ENCODE data around the gene PALMD. TPM values are rescaled to one million over a fixed set of nuclear protein-coding genes. Genes with fewer than 3 reads are reported as not detected.

PALMD gene
- total RNA-seq, 1 donor from 2014 or later: 71.1 TPM

DNA sequence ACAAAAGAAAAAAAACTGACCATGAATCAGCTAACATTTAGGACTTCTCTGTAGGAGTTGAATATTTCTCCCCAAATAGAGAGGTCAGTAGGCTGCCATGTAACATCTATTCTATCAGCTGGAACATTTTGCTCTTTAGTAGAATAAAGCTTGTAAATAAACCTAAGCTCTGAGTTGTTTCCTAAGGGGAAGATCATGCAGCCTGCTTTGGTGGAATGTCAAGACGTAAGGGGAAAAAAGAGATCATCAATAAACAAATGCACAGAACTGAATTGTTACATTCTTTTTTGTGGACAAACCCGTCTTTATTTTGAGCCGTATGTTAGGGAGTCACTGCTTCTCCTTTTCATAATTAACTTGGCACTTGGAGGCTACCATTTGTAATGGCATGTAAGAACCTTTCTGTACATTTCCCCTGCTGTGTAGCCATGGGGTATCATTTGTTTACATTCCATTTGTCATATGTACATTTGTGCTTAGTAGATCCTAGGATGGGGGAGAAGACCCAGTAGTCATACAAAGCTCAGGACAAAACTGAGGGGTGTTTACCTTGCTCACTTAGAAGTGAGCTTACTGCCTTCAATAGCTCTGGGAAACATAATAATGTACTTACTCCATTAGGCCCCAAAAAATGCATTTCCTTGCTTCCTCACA lies 10.8 kb upstream of the PALMD start:
- no peak for DNase-seq (ENCODE audit: low read depth, low spot score)

DNA sequence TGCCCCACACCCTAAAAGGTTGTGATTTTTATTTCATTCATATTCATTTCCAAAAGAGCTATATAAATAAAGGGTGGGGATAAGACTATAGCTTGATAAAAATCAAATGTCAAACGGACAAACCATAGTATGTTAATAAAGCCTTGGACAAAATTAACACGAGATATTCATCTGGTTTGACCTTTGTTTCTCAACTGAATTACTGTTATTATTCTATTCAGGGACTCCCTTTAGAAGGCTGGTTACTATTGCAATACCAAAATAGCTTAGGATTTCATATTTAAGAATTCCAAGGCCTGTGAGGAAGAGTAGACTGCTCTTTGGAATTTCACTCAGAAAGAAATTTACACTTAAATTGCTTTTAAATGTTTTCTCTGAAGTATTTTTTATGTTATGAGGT lies 10.2 kb upstream of the PALMD start:
- DNase-seq (ENCODE audit: low read depth, low spot score): no peak

DNA sequence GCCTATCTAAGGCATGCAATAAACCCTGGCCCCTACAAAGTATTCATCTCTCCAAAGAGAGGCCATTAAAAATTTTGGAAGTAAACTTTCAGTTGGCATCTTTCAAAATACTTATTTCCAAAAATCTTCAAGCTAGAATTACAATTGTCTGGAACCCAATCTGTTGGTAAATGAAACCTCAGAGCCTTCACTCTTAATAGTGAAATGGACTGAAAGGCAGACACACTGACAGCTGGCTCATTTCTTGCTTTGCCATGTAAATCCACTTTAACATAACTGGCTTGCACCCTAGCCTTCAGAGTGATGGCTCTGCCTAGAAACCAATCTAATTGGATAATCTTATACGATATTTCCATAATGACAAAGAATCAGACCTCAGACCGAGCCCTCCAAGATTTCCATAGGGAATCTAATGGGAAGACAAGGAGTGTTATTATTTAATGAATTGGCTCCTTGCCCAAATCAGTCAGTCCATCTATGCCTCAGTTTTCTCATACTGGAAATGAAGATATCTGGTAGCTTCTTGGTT lies 9.2 kb upstream of the PALMD start:
- DNase-seq (ENCODE audit: low read depth, low spot score): no peak

DNA sequence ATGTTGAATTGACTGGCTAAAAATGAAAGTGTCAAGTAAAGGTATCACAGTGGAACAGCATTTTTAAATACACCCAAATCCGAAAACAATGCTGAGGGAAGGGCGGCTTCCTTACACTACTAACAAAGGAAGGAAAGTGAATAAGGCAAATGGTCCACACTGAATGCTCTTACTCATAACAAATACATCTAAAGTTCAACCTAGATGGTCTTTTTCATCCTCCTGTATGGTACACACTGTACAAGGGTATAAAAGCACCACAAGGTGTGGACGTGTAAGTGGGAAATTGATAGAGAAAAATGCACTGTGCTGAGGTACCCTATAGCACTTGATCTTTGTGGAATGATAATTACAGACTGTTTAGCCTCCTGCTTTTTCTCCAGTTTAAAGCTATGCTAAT lies 7.1 kb upstream of the PALMD start:
- peak; percentile 60 for DNase-seq (ENCODE audit: low read depth, low spot score)

DNA sequence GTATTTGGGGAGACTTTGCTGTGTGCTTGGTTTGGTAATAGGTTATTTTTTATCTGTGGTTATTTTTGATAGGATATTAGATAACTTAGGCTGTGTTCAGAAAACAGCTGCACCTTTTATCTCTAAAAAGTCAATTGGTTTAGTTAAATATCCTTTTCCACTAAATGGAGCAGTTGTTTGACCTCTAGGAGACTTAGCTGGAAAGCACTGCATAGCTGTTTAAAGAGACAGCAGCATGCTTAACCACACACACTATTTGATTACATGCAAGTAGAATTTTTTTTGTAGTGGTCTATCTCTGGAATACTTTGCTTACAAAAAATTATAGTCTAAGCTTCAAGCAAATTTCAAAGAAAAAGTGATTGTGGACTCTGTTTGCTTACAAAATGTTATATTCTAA lies 6.5 kb upstream of the PALMD start:
- no peak for DNase-seq (ENCODE audit: low read depth, low spot score)

DNA sequence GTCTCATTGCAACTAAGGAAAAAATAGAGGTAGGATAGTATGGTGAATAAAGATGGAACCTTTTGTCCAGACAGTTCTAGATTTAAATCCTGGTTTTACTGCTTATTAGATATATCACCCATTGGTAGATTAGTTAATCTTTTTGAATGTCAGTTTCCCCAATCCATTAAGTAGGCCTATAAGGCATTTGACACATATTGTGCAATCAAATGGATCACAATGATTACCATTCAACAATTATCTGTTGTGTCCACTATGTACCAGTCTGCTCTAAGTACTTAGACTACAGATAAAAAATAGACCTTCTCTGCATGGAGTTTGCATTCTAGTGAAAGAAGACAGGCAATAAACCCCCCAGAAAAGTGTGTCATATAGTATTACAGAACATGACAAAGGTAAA lies 6.0 kb upstream of the PALMD start:
- DNase-seq (ENCODE audit: low read depth, low spot score): no peak

DNA sequence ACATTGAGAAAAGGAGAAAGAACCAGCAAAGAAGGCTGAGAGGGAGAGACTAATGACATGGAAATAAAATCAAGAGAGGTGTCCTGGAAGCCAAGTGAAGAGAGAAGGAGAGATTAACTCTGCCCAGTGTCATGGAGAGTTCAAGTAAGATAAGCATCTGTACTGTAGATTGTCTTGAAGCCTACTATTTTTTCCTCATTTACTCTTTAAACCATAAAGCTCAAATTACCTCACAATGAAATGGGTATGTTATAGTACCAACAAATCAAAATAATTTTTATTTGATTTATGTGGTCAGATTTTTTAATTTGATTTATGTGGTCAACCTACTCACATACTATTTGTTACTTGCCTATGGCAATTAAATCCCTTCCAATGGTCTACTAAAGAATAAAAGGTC lies 5.2 kb upstream of the PALMD start:
- no peak for DNase-seq (ENCODE audit: low read depth, low spot score)

DNA sequence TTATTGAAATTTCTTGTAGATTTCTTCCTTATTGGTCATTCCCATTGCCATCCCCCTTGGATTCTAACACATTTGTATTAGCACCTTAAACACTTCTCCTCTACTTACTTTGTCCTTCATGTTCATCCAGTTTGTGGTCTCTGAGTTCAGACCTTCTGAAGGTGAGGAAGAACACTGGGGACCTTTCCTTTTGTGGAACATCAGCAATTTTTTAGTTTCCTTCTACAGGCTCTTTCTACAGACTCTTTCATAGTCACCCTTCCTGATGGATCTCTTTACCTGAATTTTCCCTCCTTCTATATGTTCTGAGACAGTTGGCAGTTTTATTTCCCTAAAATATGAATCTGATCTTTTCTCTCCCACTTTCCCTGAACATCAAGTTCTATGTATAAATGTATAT lies 4.4 kb upstream of the PALMD start:
- no peak for DNase-seq (ENCODE audit: low read depth, low spot score)

DNA sequence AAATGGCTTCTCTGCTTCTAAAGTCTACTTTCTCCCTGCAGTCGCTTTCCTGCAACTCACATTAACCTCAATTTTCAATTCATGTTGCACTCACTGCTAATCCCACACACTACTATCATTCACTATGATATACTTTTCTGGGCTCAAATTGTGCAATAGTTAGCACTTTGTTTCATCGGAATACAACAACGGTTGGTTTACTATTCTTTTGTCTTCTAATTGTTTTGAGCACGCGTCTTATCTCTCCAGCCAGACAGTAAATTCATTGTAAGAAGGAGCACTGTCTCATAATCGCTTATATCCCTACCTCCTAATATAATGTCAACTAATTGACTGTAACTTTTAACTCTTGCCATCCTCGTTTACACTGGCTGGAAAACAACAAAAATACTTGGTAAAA lies 3.9 kb upstream of the PALMD start:
- DNase-seq (ENCODE audit: low read depth, low spot score): no peak

DNA sequence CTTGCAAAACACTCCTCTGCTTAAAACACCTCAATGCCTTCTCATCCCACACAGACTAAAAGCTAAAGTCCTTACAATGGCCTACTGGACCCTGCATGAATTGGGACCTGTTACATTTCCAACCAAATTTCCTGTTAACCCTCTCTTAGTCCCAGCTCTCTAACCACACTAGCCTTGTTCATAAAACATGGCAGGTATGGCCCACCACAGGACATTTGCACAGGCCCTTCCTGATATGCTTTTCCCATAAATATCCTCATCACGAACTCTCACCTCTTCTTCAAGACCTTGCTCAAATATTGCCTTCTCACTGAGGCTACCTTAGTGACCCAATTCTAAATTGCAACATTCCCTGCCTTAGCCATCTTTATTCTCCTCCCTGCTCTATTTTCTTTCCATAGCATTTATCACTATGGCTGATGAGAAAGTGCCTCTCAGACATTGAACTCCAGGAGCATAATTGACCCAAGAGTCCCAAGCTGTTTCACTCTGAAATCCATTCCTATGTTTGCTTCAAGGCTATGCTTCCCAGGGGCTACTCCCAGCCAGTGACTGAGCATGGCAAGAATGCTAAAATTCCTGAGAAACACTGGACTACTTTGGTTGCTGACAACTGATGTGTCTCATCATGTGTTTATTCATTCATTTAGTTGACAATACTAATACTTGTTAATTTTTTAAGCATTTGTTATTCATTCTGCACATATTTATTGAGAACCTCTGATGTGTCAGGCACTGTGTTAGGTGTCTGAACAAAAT lies 2.7 kb upstream of the PALMD start:
- no peak for DNase-seq (ENCODE audit: low read depth, low spot score)

DNA sequence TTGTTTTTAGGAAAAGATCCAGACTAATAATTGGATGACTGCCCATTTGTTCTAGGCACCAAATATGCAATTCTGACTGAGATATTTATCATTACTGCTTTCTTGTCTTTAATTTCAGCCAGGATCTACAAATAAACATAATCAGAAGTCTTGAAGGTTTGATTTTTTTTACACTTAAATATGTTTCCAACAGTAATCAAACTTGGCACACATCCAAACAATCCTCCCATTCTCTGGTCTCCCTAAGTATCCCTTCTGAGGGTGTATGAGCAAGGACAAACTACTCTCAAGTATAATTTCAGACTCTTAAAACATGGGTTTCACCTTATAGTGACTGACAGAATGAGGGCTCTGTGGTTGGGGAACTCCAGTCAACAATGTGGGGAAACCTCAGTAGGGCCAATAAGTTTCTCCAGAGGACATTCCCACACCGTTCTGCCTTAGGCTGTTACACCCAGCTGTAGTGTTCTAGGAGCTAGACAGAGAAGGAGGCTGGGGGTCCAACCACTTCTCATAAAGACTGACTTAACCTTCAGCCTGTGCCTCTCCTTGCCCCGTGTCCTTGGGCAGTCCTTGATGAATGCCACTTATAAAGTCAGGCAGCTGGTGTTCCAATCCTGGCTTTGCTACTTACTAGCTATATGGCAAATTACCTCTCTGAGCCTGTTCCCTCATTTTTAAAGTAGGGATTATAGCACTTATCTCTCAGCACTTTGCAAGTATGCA lies 1.5 kb upstream of the PALMD start:
- DNase-seq (ENCODE audit: low read depth, low spot score): no peak

DNA sequence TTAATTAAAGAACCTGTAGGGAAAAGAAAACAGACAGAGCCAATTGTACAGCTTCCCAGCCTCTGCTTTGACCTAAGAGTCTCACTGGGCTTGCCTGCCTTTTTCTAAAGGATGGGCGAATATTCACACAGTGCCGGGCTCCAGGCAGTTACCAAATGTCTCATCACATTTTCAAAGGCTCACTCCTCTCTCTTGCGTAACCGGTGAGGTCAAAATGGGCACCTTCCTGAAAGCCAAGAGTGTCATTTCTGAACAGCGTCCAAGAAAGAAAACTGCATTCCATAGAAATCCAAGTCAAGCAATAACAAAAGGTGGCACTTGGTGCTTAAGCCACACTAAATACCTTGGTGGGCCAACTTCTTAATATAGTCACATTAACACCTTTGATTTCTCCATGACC lies 710 bp upstream of the PALMD start:
- peak; percentile 82 for DNase-seq (ENCODE audit: low read depth, low spot score)

DNA sequence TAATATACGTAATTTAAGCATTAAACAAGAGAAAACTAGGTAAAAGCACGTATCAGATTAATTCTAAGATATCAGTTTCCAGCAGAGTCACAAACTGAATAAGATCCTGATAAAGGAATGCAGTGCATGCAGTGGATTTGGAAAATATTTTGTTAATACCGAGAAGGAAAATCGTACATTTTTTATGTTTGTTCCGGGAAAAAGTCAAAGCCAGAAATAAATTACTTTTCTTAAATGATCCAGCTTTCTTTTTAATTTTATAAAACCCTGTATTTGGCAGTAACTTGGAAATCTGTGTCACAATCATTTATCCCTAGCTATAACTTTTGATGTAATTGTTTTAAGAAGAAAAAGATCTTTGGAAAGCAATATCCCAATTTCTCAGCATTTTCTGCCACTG lies 955 bp downstream of the PALMD start:
- no peak for DNase-seq (ENCODE audit: low read depth, low spot score)

DNA sequence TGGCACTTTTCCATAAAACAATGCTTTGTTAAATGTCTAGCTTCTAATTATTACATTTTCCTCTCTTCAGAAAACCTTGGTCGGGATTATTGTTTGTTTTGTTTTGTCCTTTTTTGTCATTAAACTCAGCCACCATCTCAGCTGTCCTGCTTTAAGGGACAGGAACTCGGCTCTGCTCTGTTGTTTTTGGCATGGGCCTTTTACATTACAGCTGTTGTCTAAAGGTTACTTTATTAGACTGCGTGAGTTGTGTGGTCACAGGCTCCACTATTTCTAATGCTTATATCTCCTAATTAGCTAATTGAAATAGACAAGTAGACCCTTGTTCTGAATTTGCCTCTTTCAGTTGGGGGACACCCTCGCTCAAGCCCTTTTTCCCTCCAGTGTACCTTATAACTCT lies 1.6 kb downstream of the PALMD start:
- DNase-seq (ENCODE audit: low read depth, low spot score): no peak

DNA sequence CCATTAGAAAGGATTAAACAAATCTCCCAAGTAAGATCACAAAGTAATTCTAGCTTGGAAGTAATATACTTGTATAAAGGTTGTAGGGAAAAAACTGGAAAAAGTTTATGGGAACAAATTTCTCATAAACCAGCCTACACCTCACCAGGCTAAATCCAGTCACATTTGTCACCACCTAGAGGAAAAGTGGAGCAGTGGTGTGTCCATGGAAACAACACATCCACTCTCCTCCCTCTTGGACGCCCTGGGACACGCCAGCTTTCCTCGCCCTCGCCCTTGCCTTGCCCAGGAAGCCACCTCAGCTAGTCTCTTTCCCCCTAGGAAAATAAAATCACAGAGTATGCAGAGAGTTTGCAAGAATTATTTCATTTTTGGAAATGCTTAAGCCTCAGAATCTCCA lies 2.2 kb downstream of the PALMD start:
- DNase-seq (ENCODE audit: low read depth, low spot score): peak; percentile 90

DNA sequence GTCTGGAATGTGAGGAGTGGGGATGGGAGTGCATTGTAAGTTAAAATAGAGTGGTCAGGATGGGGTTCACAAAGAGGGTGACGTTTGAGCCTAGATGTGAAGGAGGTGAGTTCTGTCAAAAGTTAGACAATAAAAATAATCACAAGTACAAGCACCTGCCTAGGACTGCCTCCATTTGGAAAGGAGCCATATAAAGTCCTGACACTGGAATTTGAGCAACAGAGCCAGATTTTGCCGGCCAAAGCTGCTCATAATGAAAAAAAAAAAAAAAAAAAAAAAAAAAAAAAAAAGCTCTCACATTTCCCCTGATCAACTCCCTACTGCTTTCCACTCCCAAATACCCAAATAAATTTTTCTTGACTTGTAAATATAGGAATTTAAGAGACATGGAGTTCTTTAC lies 4.1 kb downstream of the PALMD start:
- no peak for DNase-seq (ENCODE audit: low read depth, low spot score)

DNA sequence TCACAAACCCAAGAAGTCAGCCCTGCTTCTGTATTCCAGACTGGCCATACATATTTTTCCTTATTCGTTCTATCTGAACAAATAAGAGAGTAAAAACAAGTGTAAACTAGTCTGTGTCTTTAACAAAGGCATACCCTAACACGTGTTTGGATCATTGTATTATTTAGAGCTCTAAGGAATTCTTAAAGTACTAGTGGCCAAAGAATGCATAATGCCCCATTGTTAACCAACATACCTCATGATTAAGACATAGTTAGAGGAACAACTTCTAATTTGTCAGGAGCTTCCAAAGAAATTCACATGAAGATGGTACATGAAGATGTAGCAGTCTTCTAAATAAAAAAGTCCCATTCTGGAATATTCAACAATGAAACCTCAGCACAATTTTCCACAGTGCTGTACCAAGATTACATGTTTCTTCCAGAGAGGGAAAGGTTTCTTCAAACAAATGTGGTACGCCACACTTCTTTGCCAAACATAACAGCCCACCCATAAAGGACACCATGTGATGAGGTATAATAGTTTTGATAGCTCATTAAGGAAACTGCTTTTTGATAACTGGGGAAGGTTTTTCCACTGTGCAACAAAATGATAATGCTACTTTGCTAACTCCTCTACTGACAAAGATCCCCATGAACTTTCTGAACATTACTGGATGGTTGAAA lies 5.0 kb downstream of the PALMD start:
- DNase-seq (ENCODE audit: low read depth, low spot score): peak; percentile 58

DNA sequence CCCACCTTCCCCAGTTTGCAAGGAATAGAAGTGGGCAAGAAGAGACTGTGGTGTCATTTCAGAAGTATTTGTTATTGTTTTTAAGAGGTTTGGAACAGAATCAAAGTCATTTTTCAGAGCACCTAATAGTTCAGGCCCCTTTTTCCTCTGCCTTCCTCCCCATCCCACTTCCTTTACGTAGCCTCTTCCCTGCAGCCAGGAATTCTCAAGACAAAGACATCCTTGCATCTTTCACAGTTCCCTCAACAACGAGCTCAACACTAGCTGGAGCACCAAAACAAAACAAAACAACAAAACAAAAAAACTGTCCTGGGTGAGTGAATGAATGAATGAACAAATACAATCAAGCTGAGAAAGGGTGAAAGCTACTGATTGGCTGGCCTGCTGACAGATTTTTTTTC lies 7.0 kb downstream of the PALMD start:
- DNase-seq (ENCODE audit: low read depth, low spot score): peak; percentile 81

DNA sequence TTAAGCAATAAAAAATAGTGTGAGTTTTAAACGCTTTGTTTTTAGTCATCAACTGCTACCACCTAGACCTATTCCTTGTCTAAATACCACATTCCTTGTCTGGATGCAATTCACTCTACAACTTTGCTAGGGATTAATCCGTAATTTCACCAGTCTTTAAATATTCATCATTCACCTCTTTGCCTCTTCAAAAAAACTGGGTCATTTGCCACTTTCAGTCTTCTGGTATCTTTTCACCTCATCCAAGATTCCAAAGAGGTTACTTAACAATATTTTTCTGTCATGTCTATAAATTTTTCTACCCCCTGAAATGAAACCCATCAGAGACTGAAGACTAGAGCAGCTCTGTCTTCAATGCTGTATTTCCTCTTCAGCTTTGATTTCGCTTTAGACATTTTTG lies 9.5 kb downstream of the PALMD start:
- DNase-seq (ENCODE audit: low read depth, low spot score): no peak

DNA sequence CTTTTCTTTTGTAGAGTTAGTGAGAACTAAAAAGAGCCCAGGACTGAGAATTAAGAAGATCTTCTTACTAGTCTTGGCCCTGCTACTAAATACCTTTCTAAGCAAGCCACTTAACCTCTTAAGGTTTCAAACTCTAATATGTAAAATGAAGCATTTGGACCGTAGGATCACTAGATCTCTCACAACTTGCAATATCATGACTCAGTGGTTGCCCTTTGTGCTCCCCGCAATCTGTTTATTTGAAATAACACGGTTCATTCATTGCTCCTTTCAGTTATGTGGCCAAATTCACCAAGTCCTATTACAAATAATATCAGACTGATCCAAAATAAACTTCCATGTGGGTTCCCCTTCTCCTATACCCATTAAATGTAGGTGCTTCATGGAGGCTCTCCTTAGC lies 10.8 kb downstream of the PALMD start:
- DNase-seq (ENCODE audit: low read depth, low spot score): no peak

DNA sequence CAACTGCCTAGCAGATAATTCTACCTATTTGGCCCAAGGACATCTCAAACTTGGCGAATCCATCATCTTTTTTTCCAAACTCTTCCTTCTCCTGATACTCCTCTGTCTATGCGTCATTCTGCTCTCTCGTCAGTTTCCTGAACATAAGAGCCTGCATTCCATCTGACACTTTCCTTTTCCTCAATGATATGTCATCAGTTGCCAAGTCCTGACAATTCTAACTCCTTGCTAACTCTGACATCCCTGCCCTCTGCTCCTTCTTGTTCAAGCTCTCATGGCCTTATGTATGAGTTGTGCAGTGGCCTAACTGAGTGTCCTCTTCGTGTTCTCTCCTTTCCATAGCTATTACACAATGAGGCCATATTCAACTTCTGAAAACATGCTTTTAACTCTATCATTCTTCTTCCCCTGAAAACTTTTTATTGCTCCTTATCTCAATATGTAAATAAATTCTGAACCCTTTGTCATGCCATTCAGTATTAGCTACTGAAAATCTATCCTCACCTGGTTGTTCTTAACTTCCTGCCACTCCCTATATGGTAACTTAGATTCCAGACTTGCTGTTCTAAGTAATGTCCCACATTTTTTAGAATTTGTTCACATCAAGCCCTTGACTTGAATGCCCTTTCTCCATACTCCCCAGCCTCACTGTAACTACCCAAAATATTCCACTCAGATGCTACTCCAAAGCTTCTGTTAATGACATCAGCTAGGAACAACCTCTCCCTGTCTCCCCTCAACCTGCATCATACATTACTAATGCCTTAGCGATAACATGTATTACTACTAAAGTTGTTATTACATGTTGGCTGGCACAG lies 11.5 kb downstream of the PALMD start:
- peak; percentile 96 for DNase-seq (ENCODE audit: low read depth, low spot score)
